CD4-positive, alpha-beta T cell treated with Interleukin-2 at 100 ng/mL for 4 hours (primary cell): ENCODE data around the gene FADD.
"Not testable (repeated sequence)": the region's sequence is repeated elsewhere in the genome, so short reads cannot be mapped to it uniquely, and the experiment has no call there.

Experiments used
- DNase-seq: peaks from one replicate; pipeline ENCODE4 v3.0.0-alpha.2; 2020; ENCODE audit warnings: low spot score

Gene FADD

DNA sequence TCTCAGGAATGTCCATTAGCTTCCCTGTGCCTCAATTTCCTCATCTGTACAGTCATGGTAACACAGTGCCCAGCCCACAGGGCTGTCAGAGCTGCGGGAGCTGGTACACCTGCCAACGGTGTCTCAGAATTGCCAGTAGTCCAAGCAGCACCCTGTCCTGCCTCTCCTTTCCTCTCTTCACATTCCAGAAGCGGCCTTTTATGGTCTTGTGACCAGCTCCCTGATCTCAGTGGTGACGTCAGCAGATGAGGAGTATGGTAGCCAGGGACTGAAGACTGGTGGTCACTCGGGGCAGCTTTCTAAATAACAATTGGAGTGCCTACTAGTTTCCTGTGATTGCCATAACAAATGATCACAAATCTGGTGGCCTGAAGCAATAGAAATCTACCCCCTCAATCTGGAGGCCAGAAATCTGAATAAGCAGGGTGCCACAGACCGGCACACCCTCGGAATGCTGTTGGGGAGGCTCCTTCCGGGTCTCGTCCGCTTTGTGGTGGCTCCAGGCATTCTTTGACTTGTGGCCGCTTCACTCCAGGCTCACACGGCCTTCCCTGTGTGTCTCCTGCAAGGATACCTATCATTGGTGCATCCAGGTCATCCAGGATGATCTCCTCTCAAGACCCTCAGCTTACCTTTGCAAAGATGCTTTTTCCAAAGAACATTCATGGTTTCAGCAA lies 2.1 kb downstream of the FADD start:
- DNase-seq, result no peak

DNA sequence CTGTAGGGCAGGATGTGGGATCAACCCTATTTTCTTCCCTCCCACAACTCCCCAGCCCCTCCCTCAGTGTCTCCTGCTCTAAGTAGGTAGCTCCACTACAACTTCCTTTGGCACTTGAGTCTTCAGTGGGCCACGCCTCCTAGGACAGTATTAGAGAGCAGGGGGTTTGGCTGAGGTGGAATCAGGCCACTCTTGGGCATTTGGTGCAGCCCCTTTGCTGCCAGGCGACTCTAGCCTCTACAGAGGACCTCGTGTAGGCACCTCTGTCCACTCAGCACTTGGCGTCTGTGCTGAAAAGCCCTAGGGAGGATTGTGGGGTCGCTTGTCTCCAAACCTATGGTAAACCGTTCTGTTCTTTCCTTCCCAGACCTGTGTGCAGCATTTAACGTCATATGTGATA lies 2.7 kb downstream of the FADD start:
- no peak for DNase-seq

DNA sequence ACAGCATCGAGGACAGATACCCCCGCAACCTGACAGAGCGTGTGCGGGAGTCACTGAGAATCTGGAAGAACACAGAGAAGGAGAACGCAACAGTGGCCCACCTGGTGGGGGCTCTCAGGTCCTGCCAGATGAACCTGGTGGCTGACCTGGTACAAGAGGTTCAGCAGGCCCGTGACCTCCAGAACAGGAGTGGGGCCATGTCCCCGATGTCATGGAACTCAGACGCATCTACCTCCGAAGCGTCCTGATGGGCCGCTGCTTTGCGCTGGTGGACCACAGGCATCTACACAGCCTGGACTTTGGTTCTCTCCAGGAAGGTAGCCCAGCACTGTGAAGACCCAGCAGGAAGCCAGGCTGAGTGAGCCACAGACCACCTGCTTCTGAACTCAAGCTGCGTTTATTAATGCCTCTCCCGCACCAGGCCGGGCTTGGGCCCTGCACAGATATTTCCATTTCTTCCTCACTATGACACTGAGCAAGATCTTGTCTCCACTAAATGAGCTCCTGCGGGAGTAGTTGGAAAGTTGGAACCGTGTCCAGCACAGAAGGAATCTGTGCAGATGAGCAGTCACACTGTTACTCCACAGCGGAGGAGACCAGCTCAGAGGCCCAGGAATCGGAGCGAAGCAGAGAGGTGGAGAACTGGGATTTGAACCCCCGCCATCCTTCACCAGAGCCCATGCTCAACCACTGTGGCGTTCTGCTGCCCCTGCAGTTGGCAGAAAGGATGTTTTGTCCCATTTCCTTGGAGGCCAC lies 3.3 kb downstream of the FADD start:
- no peak for DNase-seq

DNA sequence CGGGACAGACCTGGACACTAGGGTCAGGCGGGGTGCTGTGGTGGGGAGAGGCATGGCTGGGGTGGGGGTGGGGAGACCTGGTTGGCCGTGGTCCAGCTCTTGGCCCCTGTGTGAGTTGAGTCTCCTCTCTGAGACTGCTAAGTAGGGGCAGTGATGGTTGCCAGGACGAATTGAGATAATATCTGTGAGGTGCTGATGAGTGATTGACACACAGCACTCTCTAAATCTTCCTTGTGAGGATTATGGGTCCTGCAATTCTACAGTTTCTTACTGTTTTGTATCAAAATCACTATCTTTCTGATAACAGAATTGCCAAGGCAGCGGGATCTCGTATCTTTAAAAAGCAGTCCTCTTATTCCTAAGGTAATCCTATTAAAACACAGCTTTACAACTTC lies 3.9 kb downstream of the FADD start:
- no peak for DNase-seq

DNA sequence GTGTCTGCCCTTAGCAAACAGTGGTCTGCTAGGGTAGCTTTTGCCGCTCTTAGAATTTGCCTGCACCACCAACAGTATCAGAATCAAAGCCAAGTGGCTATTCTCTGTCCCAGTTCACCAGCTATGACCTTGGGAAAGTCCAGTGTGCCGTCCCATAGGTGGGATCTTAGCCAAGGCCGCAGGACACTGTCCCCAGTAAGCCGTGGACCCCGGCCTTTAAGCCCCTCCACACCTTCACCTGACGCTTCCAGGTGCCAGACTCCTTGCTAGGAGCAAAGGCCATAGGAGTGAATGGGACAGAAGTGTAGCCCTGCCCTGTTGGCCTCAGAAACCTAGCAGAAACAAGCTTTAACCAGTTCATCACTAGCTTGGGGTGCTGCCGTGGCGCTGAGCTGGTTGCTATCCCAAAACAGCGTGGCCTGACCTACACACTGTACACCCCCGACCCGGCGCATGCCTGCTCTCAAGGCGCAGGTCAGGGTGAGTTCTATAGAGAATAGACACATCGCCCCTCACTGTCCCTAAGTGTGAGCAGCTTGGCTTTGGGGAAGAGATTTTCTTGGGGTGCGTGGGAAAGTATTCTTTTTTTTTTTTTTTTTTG lies 4.5 kb downstream of the FADD start:
- no peak for DNase-seq

DNA sequence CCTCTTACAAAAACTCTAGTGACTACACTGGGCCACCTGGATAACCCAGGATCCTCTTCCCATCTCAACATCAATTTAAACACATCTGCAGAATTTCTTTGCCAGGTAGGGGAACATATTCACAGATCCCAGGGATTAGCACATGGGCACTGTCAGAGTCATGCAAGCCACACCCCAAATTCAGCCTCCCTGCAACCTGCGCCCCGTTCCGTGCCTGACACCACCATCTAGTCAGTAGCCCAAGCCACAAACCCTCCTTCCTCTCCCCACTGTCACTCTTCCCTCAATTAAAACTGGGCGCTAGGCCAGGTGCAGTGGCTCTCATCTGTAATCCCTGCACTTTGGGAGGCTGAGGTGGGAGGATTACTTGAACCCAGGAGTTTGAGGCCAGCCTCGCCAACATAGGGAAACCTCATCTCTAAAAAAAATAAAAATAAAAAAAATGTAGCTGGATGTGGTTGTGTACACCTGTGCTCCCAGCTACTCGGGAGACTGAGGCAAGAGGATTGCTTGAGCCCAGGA lies 6.4 kb downstream of the FADD start:
- DNase-seq, result no peak

DNA sequence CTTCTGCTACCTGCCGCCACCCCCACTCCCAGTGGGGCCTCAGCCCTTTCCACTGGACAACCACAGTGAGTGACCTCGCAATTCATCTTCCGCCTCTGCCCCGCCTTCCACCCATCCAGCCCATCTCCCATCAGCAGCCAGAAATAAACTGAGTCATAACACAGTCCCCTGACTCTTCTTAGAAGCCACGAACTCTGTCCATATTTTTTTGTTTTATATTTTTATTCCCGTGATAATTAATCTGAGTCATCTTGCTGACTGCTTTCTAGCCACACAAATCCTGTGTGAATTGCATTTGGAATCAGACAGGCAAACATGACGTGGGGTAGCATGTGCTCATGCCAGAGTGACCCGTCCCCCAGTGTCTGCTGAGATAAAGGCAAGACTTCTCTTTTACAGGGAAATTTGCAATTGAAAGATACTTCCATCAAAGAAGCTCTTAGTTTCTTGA lies 7.0 kb downstream of the FADD start:
- DNase-seq, result no peak

DNA sequence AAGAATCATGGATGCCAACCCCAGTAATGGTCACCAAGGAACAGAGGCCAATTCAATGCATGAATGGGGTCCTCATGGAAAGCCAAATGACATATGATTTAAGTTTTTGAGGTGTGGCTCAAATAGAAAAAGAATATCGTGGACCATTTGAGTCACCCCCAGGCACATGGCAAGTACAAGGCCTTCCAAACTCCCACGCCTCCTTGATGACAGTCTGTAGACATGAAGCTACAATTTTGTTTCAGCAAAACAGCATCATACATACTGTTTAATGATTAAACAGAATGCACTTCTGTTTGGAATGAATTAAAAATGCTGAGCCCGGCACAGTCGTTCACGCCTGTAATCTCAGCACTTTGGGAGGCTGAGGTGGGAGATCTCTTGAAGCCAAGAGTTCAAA lies 7.4 kb downstream of the FADD start:
- no peak for DNase-seq

DNA sequence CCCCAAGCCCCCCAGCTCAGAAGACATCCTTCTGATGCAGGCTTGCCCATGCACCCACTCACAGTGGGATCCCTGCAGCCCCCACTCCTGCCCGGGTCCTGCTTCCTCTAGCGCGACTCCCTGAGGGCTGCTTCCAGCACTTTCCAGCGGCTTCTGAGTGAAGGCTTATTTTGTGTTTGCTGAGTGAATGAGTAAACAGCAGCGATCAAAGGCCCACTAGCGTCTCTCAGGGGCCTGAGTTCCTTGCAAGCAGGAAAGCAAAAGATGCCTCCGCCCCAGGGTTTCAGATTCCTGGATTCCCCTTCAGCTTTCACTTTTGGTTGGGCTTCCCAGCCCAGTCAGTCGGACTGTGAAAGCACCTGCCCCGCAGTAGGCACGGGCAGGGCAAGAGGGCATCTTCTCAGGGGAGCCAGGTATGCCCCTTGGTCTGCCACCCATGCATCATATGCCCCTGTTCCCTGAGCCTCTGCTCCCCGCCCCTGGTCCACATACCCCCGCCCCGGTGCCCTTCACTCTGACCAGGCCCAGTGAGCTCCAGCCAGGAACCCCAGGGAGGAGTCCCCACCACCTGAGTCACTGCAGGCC lies 9.2 kb downstream of the FADD start:
- DNase-seq, result no peak

DNA sequence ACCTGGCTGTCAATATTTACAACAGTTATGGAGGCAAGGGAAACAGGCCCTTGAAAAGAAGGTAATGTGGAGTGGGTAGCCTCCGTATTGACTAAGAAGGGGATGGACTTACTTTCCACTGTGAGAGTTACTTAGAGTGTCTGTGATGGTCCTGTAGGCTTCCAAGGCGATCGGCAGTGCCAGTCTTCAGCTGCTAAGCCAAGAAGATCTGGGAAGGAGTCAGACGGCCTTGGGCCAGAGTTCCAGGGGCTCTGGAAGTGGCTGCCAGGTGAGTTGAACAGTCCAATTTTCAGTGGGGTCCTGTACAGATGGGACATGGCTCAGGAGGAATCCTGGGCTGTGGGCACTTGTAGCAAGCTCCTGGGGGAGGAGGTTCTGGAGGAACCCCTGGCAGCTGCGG lies 14.3 kb downstream of the FADD start:
- not testable (repeated sequence) for DNase-seq

DNA sequence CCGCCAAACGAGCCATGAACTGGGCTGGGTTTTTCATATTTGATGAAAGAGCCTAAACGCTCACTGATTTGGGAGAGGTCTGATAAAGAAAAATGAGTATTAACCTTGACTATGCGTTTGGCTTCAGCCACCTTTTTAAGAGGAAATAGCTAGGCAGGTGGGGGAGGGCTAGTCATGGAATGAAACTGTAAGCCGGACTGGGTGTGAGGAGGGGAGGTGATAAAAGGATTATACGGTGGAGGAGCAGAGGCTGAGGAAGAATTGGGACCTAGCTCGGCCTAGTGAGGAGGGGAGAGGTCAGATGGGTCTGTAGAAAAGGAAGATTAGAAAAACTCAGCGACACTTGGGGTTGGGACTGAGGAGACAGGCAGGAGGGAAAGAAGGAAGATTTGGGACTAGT lies 15.0 kb downstream of the FADD start:
- DNase-seq, result not testable (repeated sequence)

DNA sequence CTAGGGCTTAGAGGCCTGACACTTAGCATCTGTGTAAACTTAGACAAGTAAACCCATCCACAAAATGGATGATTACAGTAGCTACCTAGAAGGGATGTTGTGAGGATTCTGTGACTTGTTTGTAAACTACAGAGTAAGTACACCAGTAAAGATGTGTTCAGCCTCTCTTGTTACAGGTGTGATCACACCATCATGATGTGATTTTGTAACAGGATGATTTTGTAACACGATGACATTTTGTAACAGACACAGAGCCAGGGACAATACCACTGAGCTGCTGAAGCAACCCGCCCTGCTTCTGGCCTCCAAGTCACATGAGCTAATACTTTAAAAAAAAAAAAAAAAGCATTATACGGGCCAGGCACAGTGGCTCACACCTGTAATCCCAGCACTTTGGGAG lies 17.0 kb downstream of the FADD start:
- no peak for DNase-seq

DNA sequence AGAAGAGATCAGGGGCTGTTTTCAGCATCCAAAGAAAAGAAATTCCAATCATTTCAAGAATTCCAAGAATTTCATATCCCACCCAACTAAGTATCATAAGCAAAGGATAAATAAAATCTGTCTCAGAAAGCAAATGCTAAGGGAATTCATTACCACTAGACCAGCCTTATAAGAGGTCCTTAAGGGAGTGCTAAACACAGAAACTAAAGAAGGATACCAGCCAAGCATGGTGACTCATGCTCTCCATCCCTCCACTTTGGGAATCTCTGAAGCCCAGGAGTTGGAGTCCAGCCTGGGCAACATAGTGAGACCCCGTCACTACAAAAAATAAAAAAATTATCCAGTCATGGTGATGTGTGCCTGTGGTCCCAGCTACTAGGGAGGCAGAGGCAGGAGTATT lies 17.8 kb downstream of the FADD start:
- no peak for DNase-seq

DNA sequence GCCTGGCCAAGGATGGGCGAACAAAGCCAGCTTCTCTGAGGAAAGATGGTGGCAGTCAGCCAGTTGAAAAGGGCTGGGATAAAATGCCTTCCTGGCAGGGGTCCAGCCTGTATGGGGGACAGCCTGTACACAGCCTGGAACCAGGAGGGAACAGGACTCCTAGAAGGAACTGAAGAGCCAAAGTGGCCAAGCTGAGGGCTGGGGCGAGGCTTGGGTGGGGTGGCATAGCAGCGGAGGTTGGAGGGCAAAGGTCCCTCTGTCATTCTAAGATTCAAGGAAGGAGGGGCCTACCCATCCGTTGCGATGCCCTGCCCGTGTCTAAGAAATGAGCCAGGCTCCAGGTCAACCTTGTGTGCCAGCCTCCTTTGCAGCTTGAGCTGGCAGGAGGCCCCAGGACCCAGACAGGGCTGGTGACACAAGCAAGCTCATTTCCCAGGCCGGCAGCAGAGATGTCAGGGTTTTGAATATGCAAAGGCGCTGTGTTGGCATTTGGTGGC lies 22.6 kb downstream of the FADD start:
- DNase-seq, result no peak

DNA sequence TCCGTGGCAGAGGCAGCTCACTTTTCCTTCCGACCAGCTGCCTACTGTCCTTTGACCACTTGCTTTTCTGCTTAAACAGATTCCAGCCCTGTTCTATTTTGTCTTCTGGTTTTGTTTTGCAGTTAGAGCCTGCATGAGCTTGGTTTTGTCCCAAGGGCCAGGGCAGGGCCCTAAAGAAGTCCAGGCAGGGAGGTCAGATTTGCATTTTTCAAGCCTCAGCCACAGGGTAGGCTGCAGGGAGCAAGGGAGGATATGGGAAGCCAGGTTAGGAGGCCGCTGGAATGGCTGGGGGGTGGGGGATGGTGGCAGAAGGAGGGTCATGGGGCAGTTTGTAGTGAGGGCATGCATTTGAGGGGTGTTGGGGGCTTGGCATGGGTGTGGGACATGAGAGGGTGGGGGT lies 23.1 kb downstream of the FADD start:
- DNase-seq, result no peak

DNA sequence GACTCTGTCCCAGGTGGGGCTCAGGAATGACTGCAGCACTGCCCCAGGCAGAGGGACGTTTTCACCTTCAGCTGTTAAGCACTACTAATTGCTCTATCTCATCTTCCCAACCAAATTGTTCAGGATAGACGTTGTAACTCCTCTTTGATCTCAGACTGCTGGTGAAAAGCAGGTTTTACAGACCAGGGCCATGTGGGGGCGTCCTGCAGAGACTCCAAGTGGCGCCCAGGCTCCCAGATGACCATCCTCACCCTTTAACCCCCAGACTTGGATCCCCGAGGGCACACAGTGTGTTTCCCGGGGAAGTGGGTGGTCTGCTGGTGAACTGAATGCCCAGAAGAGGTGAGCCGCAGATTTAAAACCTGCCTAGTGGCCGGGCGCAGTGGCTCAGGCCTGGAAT lies 23.9 kb downstream of the FADD start:
- no peak for DNase-seq

DNA sequence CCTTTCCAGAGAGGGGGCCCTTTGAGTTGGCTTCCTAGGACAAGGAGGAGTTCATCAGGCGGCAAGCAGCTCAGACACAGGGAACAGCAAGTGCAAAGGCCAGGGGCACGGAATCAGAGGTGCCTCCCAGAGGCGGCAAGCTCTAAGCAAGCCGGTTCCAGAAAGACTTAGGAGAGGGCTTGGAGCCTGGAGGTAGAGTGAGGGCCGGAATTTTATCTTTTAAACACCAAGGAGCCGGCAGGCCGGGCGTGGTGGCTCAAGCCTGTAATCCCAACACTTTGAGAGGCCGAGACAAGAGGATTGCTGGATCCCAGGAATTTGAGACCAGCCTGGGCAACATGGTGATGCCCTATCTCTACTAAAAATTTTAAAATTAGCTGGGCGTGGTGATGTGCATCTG lies 26.6 kb downstream of the FADD start:
- no peak for DNase-seq

DNA sequence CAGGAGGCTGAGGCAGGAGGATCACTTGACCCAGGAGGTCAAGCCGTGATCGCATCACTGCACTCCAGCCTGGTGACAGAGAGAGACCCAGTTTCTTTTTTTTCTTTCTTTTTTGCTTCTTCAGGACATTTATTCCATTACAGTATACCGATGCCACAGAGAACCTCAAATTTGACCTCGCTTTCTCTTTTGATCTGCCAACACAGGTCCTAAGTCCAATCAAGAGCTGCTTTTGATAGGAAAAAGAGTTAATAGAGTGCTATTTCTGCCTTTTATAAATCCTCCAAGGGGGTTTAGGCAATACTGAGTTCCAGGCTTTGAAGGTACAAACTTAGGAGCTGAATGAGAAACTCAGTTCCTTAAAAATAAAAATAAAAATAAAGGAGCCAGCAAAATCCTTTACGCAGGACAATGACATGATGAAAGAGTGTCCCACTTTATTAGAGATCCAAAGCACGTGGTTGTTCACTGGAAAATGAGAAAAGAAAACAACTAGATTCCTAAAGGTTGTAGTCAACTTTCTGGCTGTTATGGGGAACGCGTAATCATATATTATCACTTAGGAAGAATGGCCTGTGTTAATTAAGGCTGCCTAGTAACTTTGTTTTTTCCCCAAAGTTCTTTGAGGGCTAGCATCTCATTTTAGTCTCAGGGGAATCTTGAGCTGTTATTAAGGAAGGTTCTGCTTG lies 27.2 kb downstream of the FADD start:
- no peak for DNase-seq

DNA sequence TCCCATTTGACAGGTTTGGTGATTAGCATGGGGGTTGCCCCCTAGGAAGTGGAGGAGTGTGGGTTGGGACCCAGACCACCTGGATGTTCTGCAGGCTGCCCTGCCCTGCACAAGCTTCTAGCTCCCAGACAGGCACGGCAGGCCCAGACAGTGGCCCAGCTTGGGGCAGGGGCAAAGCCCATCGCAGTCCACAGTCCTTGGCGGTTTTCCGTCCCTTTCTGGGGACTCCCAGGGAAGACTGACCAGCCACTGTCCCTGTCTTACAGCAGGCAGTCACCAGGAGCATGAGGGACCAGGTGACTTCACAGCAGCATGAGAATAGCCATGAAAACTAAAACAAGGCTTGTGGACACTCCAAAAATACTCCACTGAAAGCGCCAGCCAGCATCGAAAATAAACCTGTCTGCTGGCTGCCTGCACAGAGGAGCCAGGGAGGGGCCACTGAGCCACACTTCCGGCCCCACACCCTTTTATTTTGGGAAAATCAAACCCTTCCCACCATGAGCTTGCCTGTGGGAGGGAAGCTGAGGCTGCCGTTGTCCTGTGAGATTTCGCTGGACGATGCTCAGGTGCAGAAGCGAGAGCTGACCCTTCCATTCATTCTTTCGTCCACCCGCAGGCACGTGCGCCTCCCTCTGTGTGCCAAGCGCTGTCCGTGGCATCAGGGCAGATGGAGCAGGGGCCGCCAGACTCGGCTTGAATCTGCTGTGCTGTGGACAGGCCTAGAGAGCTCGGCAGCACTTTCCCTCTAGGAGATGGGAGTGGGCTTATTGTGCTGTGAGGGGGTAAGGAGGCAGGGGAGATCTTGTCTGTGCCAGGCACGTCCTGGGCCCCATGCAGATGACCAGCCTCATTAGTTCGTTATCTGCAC lies 28.0 kb downstream of the FADD start:
- DNase-seq, result no peak

DNA sequence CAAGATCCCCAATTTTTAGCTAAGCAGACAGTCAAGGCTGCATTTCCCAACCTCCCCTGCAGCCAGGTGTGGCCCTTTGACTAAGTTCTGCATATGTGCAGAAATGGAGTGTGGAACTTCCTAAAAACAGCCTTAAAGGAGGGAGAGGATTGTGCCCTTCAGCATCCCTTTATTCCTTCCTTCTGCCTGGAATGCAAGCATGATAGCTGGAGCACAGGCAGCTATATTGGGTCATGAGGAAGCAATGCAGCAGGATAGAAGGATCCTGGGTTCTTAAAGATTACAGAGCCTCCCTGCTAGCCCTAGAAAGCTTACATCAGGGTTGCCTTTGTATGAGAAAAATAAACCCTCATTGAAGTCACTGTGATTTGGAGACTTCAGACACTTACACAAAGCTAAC lies 29.9 kb downstream of the FADD start:
- no peak for DNase-seq

DNA sequence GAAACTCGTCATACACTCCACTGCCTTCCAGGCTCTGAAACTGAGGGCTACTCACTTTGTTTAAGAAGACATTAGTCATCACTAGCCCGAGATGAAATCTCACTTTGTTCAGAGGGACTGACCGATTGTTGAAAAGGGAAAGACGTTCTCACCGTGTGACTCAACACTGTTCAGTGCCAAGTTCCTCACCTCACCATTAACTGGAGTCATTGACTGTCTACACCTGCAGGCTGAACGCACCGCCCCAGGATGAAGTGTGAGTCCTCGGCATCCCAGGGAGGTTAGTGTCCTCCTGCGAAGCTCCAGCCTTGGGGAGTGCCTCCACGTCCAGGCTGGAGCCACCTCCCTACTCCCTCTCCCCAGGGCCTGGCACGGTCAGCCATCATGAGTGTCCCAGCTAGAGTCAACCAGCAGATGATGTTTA lies 30.4 kb downstream of the FADD start:
- no peak for DNase-seq
